Measurements from ENCODE around the gene ELL. TPM values are rescaled to one million over a fixed set of nuclear protein-coding genes. Genes with fewer than 3 reads are reported as not detected.
A peak's percentile ranks its signal among the peaks of the same experiment; 100 is the strongest.
"Not testable (repeated sequence)": the region's sequence is repeated elsewhere in the genome, so short reads cannot be mapped to it uniquely, and the experiment has no call there.

Gene ELL
- total RNA-seq, 1 experiment from 2014 or later: 17.0 TPM

DNA sequence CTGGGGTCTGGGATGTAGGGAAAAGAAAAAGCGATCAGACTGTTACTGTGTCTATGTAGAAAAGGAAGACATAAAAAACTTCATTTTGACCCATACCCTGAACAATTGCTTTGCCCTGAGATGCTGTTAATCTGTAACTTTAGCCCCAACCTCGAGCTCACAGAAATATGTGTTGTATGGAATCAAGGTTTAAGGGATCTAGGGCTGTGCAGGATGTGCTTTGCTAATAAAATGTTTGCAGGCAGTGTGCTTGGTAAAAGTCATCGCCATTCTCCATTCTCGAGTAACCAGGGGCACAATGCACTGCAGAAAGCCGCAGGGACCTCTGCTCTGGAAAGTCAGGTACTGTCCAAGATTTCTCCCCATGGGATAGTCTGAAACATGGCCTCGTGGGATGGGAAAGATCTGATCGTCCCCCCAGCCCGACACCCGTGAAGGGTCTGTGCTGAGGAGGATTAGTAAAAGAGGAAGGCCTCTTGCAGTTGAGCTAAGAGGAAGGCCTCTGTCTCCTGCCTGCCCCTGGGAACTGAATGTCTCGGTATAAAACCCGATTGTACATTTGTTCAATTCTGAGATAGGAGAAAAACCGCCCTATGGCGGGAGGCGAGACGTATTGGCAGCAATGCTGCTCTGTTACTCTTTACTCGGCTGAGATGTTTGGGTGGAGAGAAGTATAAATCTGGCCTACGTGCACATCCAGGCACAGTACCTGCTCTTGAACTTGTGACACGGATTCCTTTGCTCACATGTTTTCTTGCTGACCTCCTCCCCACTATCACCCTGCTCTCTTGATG, 119.2 kb downstream of the ELL start:
- not testable (repeated sequence) for H3K27me3 ChIP-seq (ENCODE audit: insufficient read depth, low read length); H3K9me3 ChIP-seq (ENCODE audit: control insufficient read depth, low read depth, low read length); H2BK5ac ChIP-seq (ENCODE audit: insufficient read length, low read length); H2BK120ac ChIP-seq (ENCODE audit: low read depth, low read length, poor library complexity, severe bottlenecking); H3K4me1 ChIP-seq (ENCODE audit: insufficient read depth, low read length); H3K9me3 Mint-ChIP-seq; H2AFZ ChIP-seq (ENCODE audit: low read length); H2BK20ac ChIP-seq (ENCODE audit: low read depth, low read length, poor library complexity, severe bottlenecking); H4K91ac ChIP-seq (ENCODE audit: insufficient read length, low read depth, low read length); H3T11ph ChIP-seq (ENCODE audit: low read length); H3K27ac ChIP-seq (ENCODE audit: insufficient read length, low read depth, low read length); H2AK5ac ChIP-seq (ENCODE audit: insufficient read length, low read length); H3K14ac ChIP-seq (ENCODE audit: insufficient read depth, low read length); H4K8ac ChIP-seq (replicated peaks; ENCODE audit: insufficient read length, low read depth, low read length); H3K56ac ChIP-seq (ENCODE audit: insufficient read length, low read depth, low read length); H3K23me2 ChIP-seq (ENCODE audit: insufficient read length, low read depth, low read length, poor library complexity, severe bottlenecking); H3K4me2 ChIP-seq (ENCODE audit: insufficient read depth, insufficient read length, low read length); H3K9ac ChIP-seq (ENCODE audit: extremely low read depth, insufficient read length, low read length); H3K79me1 ChIP-seq (ENCODE audit: insufficient read depth, low read depth, low read length, poor library complexity, severe bottlenecking); H2BK12ac ChIP-seq (ENCODE audit: insufficient read length, low read depth, low read length); H3K36me3 Mint-ChIP-seq (ENCODE audit: insufficient read depth in 1 of 3, low read depth in 3 of 3); H3K18ac ChIP-seq (ENCODE audit: insufficient read length, low read depth, low read length); H3K79me2 ChIP-seq (ENCODE audit: insufficient read depth, low read length); H3K23ac ChIP-seq (ENCODE audit: insufficient read length, low read depth, low read length); H4K20me1 ChIP-seq (ENCODE audit: control insufficient read depth, insufficient read depth, insufficient read length); H3K4ac ChIP-seq (ENCODE audit: low read depth, low read length); H4K5ac ChIP-seq (ENCODE audit: insufficient read length, low read depth, low read length); H3K4me1 Mint-ChIP-seq; H3K4me3 Mint-ChIP-seq; DNase-seq; H2BK15ac ChIP-seq (ENCODE audit: low read depth, low read length)
- WGBS (ENCODE audit: extremely low coverage, insufficient read length, low lambda C conversion rate): no CpG with 5 or more reads among the region's 18 CpGs
- Mint-ChIP-seq H3K27me3 (ENCODE audit: low read depth) (peaks cover 14% of the 10 kb centered on the region), H3K27ac (0 out of 7 replicates have a peak overlapping the region, but pooled peaks of 1 of the 3 experiments have one; percentile 17)
